ENCODE results near the gene SRP54. TPM values are rescaled to one million over a fixed set of nuclear protein-coding genes. Genes with fewer than 3 reads are reported as not detected.

The SRP54 gene
- total RNA-seq, 1 experiment from 2014 or later = 44.5 TPM

GRCh38 chr14:35072226-35072625 is 89.4 kb downstream of the SRP54 start:
- CTCF ChIA-PET = no interaction called here

GRCh38 chr14:35073486-35073885 is 90.7 kb downstream of the SRP54 start:
- POLR2A ChIA-PET (ENCODE audit: unreplicated experiment) = interaction anchor here (1.0 kb wide), 1 partner anchor 10 kb away, joined by 3 read pairs; no protein-coding TSS in a partner anchor
- no peaks in the 10 kb centered on the region for H3K4me1 ChIP-seq (replicated peaks; ENCODE audit: insufficient read depth)
- H3K4me2 ChIP-seq = no peak overlapping the region
- DNase-seq = no peak
- no peaks in the 10 kb centered on the region for H3K27me3 ChIP-seq (ENCODE audit: insufficient read depth, low read depth)
- no TSS peak for BruUV-seq (replicated peaks)
- H2AFZ ChIP-seq = no peak overlapping the region
- H3K4me3 ChIP-seq = no peak overlapping the region
- no peaks in the 10 kb centered on the region for H3K9me3 ChIP-seq (ENCODE audit: insufficient read depth, low read depth)
- H3K27ac ChIP-seq = no peak overlapping the region
- no peaks in the 10 kb centered on the region for H3K9me2 ChIP-seq (ENCODE audit: insufficient read depth)
- CTCF ChIA-PET = no interaction called here
- no peaks in the 10 kb centered on the region for H3K36me3 ChIP-seq (ENCODE audit: low read depth)
- no peak for TF ChIP-seq EZH2 (IDR thresholded peaks at IDR 0.05; ENCODE audit: low read depth)
- TF ChIP-seq CTCF (conservative IDR thresholded peaks at IDR 0.05) = no peak
- no peaks in the 10 kb centered on the region for H3F3A ChIP-seq (ENCODE audit: insufficient read depth, low read depth)
- H4K20me1 ChIP-seq (ENCODE audit: insufficient read depth) = no peaks in the 10 kb centered on the region
- intact Hi-C loops (cut with micrococcal nuclease; ENCODE audit: unreplicated experiment) = no loop called here
- H3K79me2 ChIP-seq (ENCODE audit: low read depth) = no peaks in the 10 kb centered on the region; the same call in 1 of the 2 replicates

More at GRCh38 chr14:35072226-35072625, 89.4 kb downstream of the SRP54 start:
- Histone ChIP-seq H3K27ac (no peak overlapping the region), H3K4me3 (no peak overlapping the region), H4K20me1 (ENCODE audit: insufficient read depth) (no peaks in the 10 kb centered on the region), H2AFZ (no peak overlapping the region), H3K4me2 (no peak overlapping the region), H3K4me1 (replicated peaks; ENCODE audit: insufficient read depth) (no peaks in the 10 kb centered on the region), H3K9me2 (ENCODE audit: insufficient read depth) (no peaks in the 10 kb centered on the region), H3K9me3 (ENCODE audit: insufficient read depth, low read depth) (no peaks in the 10 kb centered on the region), H3K79me2 (ENCODE audit: low read depth) (no peaks in the 10 kb centered on the region; the same call in 1 of the 2 replicates), H3K27me3 (ENCODE audit: insufficient read depth, low read depth) (no peaks in the 10 kb centered on the region), H3F3A (ENCODE audit: insufficient read depth, low read depth) (no peaks in the 10 kb centered on the region), H3K36me3 (ENCODE audit: low read depth) (no peaks in the 10 kb centered on the region)
- POLR2A ChIA-PET (ENCODE audit: unreplicated experiment) = no interaction called here
- intact Hi-C loops (cut with micrococcal nuclease; ENCODE audit: unreplicated experiment) = no loop called here
- TF ChIP-seq EZH2 (IDR thresholded peaks at IDR 0.05; ENCODE audit: low read depth) = no peak
- no peak for TF ChIP-seq CTCF (conservative IDR thresholded peaks at IDR 0.05)
- no TSS peak for BruUV-seq (replicated peaks)
- DNase-seq = no peak

GRCh38 chr14:35078082-35078481 is 95.3 kb downstream of the SRP54 start:
- no TSS peak for BruUV-seq (replicated peaks)
- H4K20me1 ChIP-seq (ENCODE audit: insufficient read depth) = no peaks in the 10 kb centered on the region
- no peaks in the 10 kb centered on the region; the same call in 1 of the 2 replicates for H3K79me2 ChIP-seq (ENCODE audit: low read depth)
- no peaks in the 10 kb centered on the region for H3K4me1 ChIP-seq (replicated peaks; ENCODE audit: insufficient read depth)
- no peaks in the 10 kb centered on the region for H3K27me3 ChIP-seq (ENCODE audit: insufficient read depth, low read depth)
- H3K4me3 ChIP-seq = no peak overlapping the region
- H3K9me3 ChIP-seq (ENCODE audit: insufficient read depth, low read depth) = no peaks in the 10 kb centered on the region
- no peaks in the 10 kb centered on the region for H3K9me2 ChIP-seq (ENCODE audit: insufficient read depth)
- TF ChIP-seq CTCF (conservative IDR thresholded peaks at IDR 0.05) (no peak), EZH2 (IDR thresholded peaks at IDR 0.05; ENCODE audit: low read depth) (no peak)
- ChIA-PET CTCF (no interaction called here), POLR2A (ENCODE audit: unreplicated experiment) (no interaction called here)
- intact Hi-C loops (cut with micrococcal nuclease; ENCODE audit: unreplicated experiment) = no loop called here
- H3K27ac ChIP-seq = no peak overlapping the region
- no peak for DNase-seq
- H3K36me3 ChIP-seq (ENCODE audit: low read depth) = no peaks in the 10 kb centered on the region
- no peak overlapping the region for H2AFZ ChIP-seq
- H3F3A ChIP-seq (ENCODE audit: insufficient read depth, low read depth) = no peaks in the 10 kb centered on the region
- H3K4me2 ChIP-seq = no peak overlapping the region

Other genes with a start within 250 kb of the SRP54 start
- gene BAZ1A, start 107.6 kb upstream of the SRP54 start, total RNA-seq (2021) = 14.3 and 17.3 TPM in 2 replicates
- 31.6 and 34.4 TPM in 2 replicates for gene FAM177A1, start 63.3 kb downstream of the SRP54 start, total RNA-seq (2021)
- 13.3 and 15.4 TPM in 2 replicates for gene PPP2R3C, start 139.0 kb downstream of the SRP54 start, total RNA-seq (2021)
- 18.2 and 24.7 TPM in 2 replicates for gene PRORP, start 139.6 kb downstream of the SRP54 start, total RNA-seq (2021)

All from PC-9 (cell line).